ENCODE data around the gene ZFAND3.

DNA sequence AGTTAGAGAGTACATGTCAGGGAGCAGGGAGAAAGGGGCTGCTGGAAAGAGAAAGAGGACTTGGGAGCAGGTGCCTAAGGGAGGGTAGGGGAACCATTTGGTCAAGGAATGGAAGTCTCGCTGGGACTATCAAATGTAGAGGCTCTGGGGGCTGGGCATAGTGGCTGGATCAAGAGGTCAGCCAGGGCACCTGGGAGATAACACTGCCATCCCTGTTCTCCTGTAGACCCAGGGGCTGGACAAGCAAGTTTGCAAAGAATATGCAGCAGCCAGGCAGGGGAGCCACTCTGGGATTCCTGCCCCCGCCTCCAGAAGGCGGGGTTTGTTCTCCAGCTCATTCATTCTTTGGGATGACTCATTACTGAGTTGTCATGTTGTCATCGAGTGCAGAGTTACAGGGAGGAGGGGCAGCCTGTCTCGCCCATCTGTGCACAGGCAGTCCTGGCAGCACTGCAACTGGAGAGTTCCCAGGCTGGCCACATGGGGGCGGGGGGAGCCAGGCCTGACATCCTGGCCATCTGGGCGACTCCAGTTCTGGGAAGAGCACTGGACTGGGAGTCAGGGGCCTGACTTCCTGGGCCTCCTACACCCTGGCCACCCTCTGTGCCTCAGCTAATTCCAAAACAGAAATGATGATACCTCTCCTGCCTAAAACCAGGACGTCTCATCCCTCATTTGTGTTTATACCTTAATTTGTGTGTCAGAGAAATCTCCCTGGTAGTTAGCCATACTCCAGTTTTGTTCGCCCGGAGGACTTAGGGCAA is 28.2 kb upstream of the ZFAND3 start:
- TF ChIP-seq, protein P1, sequence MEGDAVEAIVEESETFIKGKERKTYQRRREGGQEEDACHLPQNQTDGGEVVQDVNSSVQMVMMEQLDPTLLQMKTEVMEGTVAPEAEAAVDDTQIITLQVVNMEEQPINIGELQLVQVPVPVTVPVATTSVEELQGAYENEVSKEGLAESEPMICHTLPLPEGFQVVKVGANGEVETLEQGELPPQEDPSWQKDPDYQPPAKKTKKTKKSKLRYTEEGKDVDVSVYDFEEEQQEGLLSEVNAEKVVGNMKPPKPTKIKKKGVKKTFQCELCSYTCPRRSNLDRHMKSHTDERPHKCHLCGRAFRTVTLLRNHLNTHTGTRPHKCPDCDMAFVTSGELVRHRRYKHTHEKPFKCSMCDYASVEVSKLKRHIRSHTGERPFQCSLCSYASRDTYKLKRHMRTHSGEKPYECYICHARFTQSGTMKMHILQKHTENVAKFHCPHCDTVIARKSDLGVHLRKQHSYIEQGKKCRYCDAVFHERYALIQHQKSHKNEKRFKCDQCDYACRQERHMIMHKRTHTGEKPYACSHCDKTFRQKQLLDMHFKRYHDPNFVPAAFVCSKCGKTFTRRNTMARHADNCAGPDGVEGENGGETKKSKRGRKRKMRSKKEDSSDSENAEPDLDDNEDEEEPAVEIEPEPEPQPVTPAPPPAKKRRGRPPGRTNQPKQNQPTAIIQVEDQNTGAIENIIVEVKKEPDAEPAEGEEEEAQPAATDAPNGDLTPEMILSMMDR (IDR thresholded peaks at IDR 0.05) = peak; percentile 90 to 96 (median 95)
- TF ChIP-seq POLR2AphosphoS5 (IDR thresholded peaks at IDR 0.05) = peak; percentile 65 to 71

Data from upper lobe of left lung (tissue), 4 donors.